ENCODE data around the gene OLFML2A.

DNA sequence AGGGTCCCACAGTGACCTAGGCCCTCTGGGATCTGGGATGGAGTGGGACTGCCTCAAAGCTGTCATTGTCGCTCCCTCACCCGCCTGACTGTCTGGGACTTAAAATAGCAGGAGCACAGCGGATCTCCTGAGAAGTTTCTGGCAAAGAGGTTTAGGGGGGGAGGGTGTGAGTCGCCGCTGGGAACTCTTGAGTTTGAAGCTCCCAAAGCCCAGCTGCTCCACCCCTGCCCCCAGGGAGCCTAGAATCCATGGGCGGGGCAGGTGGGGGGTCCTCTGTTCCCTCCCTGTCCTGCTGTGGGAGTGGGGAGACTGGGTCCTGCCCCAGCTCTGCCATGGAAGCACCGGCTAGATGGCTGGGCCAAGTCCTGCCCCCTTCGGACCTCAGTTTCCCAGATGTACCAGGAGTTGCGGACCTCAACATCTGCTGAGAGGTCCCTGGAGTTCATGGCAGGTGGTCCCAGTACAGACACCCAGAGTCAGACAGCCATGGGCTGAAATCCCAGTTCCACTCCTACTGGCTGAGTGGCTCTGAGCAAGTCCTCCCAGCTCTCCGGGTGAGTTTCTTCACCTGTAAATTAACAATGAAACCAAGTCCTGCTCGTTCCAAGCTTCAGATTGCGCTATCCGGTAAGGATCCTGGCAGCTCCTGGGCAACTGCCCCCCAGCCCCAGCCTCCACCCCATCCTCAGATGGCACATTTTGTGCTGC lies 75.3 kb downstream of the OLFML2A start:
- TF ChIP-seq, protein P1, sequence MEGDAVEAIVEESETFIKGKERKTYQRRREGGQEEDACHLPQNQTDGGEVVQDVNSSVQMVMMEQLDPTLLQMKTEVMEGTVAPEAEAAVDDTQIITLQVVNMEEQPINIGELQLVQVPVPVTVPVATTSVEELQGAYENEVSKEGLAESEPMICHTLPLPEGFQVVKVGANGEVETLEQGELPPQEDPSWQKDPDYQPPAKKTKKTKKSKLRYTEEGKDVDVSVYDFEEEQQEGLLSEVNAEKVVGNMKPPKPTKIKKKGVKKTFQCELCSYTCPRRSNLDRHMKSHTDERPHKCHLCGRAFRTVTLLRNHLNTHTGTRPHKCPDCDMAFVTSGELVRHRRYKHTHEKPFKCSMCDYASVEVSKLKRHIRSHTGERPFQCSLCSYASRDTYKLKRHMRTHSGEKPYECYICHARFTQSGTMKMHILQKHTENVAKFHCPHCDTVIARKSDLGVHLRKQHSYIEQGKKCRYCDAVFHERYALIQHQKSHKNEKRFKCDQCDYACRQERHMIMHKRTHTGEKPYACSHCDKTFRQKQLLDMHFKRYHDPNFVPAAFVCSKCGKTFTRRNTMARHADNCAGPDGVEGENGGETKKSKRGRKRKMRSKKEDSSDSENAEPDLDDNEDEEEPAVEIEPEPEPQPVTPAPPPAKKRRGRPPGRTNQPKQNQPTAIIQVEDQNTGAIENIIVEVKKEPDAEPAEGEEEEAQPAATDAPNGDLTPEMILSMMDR (IDR thresholded peaks at IDR 0.05): no peak
- TF ChIP-seq POLR2A (IDR thresholded peaks at IDR 0.05): no peak
